SK-N-SH (cell line): ENCODE data around the gene ZNF280C. TPM values are rescaled to one million over a fixed set of nuclear protein-coding genes. Genes with fewer than 3 reads are reported as not detected.

Experiments
- CTCF ChIA-PET: fragments of 300-600, 350-600 bp; formaldehyde crosslinking; extraction: SDS; loops from one replicate; lab custom pipeline; 2021; lab: Yijun Ruan, JAX
- POLR2A ChIA-PET: fragments of 350-600 bp; sonication (Branson Sonifier 250); formaldehyde crosslinking; extraction: SDS; loops from one replicate; lab custom pipeline; 2020; ENCODE audit warnings: antibody characterized with exemption, inconsistent platforms; lab: Yijun Ruan, JAX
- DNase-seq: peaks from one replicate; pipeline ENCODE4 v3.0.0; 2012
- H2AFZ ChIP-seq: fragments of 200-600 bp; sonication (generic); 2 replicates; pipeline ENCODE4 v1.8.1; 2016; ENCODE audit warnings: antibody characterized with exemption, mild to moderate bottlenecking, low read depth
- H3F3A ChIP-seq: fragments of 200-600 bp; sonication (generic); replicated peaks from 2 replicates; pipeline ENCODE3; 2016; ENCODE audit warnings: antibody characterized with exemption, mild to moderate bottlenecking; ENCODE audit not compliant: insufficient read depth
- H3K27ac ChIP-seq, 2 experiments: fragments of 200-500 bp in 1 of 2; fragments of 200-600 bp in 1 of 2; sonication (Bioruptor generic) in 1 of 2; sonication (generic), shearing (Covaris generic) in 1 of 2; 2 replicates each; pipeline versions ENCODE4 v1.5.1 to v1.6.1; 2014 to 2016; ENCODE audit warnings: low read depth in 2 of 2, inconsistent platforms in 1 of 2, low read length in 1 of 2, mild to moderate bottlenecking in 1 of 2, mixed read lengths in 1 of 2
- H3K27me3 ChIP-seq: fragments of 200-600 bp; sonication (generic), shearing (Covaris generic); 2 replicates; pipeline ENCODE4 v1.6.1; 2016; ENCODE audit warnings: mixed run types; ENCODE audit not compliant: insufficient read depth
- H3K36me3 ChIP-seq, 2 experiments: fragments of 200-500 bp in 1 of 2; fragments of 200-600 bp in 1 of 2; sonication (Bioruptor generic) in 1 of 2; sonication (generic) in 1 of 2; replicated peaks in 1 of 2; 2 replicates each; pipeline versions ENCODE3 to v1.5.1; 2014 to 2016; ENCODE audit warnings: low read length in 1 of 2, mild to moderate bottlenecking in 1 of 2; ENCODE audit not compliant: insufficient read depth in 2 of 2, control insufficient read depth in 1 of 2
- H3K4me1 ChIP-seq, 2 experiments: fragments of 200-500 bp in 1 of 2; fragments of 200-600 bp in 1 of 2; sonication (Bioruptor generic) in 1 of 2; sonication (generic), shearing (Covaris generic) in 1 of 2; 2 replicates each; pipeline versions ENCODE4 v1.5.1 to v1.6.1; 2014 to 2016; ENCODE audit warnings: low read depth in 1 of 2, low read length in 1 of 2, mixed run types in 1 of 2; ENCODE audit not compliant: insufficient read depth in 2 of 2, control insufficient read depth in 1 of 2
- H3K4me2 ChIP-seq: fragments of 200-600 bp; sonication (generic), shearing (Covaris generic); 2 replicates; pipeline ENCODE4 v1.6.1; 2017; ENCODE audit warnings: mixed run types
- H3K4me3 ChIP-seq, 2 experiments: fragments of 200-500 bp in 1 of 2; fragments of 200-600 bp in 1 of 2; sonication (Bioruptor generic) in 1 of 2; sonication (generic), shearing (Covaris generic) in 1 of 2; 2 replicates each; pipeline versions ENCODE4 v1.5.1 to v1.8.1; 2014 to 2016; ENCODE audit warnings: low read depth in 2 of 2, inconsistent platforms in 1 of 2, low read length in 1 of 2, mild to moderate bottlenecking in 1 of 2, mixed read lengths in 1 of 2, moderate library complexity in 1 of 2
- H3K79me2 ChIP-seq: fragments of 200-600 bp; sonication (generic); 2 replicates; pipeline ENCODE4 v1.8.1; 2017; ENCODE audit warnings: mild to moderate bottlenecking; ENCODE audit not compliant: insufficient read depth
- H3K9ac ChIP-seq: fragments of 200-600 bp; sonication (generic); 2 replicates; pipeline ENCODE4 v1.6.1; 2017; ENCODE audit warnings: mixed run types
- H3K9me2 ChIP-seq: fragments of 200-600 bp; sonication (generic); 2 replicates; pipeline ENCODE4 v1.6.1; 2017; ENCODE audit warnings: mixed run types
- H3K9me3 ChIP-seq: fragments of 200-600 bp; sonication (generic); 2 replicates; pipeline ENCODE4 v1.6.1; 2017; ENCODE audit warnings: mixed run types, mild to moderate bottlenecking, moderate library complexity
- H4K20me1 ChIP-seq: fragments of 200-600 bp; sonication (generic); 2 replicates; pipeline ENCODE4 v1.6.1; 2017; ENCODE audit warnings: mild to moderate bottlenecking, mixed run types; ENCODE audit not compliant: insufficient read depth
- CTCF ChIP-seq: fragments of 200-600 bp; sonication (generic); IDR thresholded peaks from 2 replicates; pipeline ENCODE4 v1.6.1; 2017; ENCODE audit warnings: antibody characterized with exemption, mild to moderate bottlenecking, moderate library complexity
- ELF1 ChIP-seq: IDR thresholded peaks from 2 replicates; pipeline ENCODE4 v1.4.0; 2012
- EZH2phosphoT487 ChIP-seq: fragments of 200-600 bp; sonication (generic); IDR thresholded peaks from 2 replicates; pipeline ENCODE4 v1.6.1; 2017; ENCODE audit warnings: low read depth, mixed run types, mild to moderate bottlenecking, antibody characterized with exemption, moderate library complexity, borderline replicate concordance
- FOXJ3 ChIP-seq: sonication (generic); formaldehyde crosslinking; IDR thresholded peaks from 2 replicates; pipeline ENCODE4 v1.5.1; 2020; ENCODE audit warnings: mild to moderate bottlenecking, missing genetic modification reagents
- FOXM1 ChIP-seq: IDR thresholded peaks from 2 replicates; pipeline ENCODE4 v1.4.0; 2012; ENCODE audit warnings: low read depth, mild to moderate bottlenecking
- JUND ChIP-seq: IDR thresholded peaks from 2 replicates; pipeline ENCODE4 v1.4.0; 2012
- MAX ChIP-seq: IDR thresholded peaks from 2 replicates; pipeline ENCODE4 v1.4.0; 2012; ENCODE audit warnings: low read depth
- MXI1 ChIP-seq: IDR thresholded peaks from 2 replicates; pipeline ENCODE4 v1.6.1; 2012; ENCODE audit warnings: mild to moderate bottlenecking, low read depth, low read length, improper control_type of control experiment
- POLR2AphosphoS5 ChIP-seq: IDR thresholded peaks from 2 replicates; pipeline ENCODE4 v1.6.1; 2012; ENCODE audit warnings: low read depth, low read length
- RAD21 ChIP-seq: IDR thresholded peaks from 2 replicates; pipeline ENCODE4 v1.6.1; 2012; ENCODE audit warnings: mild to moderate bottlenecking, low read length
- RCOR1 ChIP-seq: fragments of 150-350 bp; IDR thresholded peaks from 2 replicates; pipeline ENCODE4 v1.6.1; 2017; ENCODE audit warnings: antibody characterized with exemption, low read length
- REST ChIP-seq: IDR thresholded peaks from 2 replicates; pipeline ENCODE4 v1.6.1; 2012; ENCODE audit warnings: mild to moderate bottlenecking, low read depth, low read length, moderate library complexity
- RFX5 ChIP-seq: IDR thresholded peaks from 2 replicates; pipeline ENCODE4 v1.6.1; 2012; ENCODE audit warnings: mild to moderate bottlenecking, improper control_type of control experiment, low read length
- RXRA ChIP-seq: IDR thresholded peaks from 2 replicates; pipeline ENCODE4 v1.4.0; 2012; ENCODE audit warnings: low read depth, mild to moderate bottlenecking, borderline replicate concordance
- SIN3A ChIP-seq: IDR thresholded peaks from 2 replicates; pipeline ENCODE4 v1.6.1; 2012; ENCODE audit warnings: low read depth, mild to moderate bottlenecking, low read length, moderate library complexity, borderline replicate concordance
- TEAD4 ChIP-seq: IDR thresholded peaks from 2 replicates; pipeline ENCODE4 v1.4.0; 2012; ENCODE audit warnings: mild to moderate bottlenecking, borderline replicate concordance; ENCODE audit not compliant: insufficient read depth
- USF1 ChIP-seq: IDR thresholded peaks from 2 replicates; pipeline ENCODE4 v1.4.0; 2012; ENCODE audit warnings: low read depth, borderline replicate concordance
- USF2 ChIP-seq: fragments of 150-350 bp; IDR thresholded peaks from 2 replicates; pipeline ENCODE4 v1.6.1; 2017; ENCODE audit warnings: antibody characterized with exemption, low read length, low read depth, borderline replicate concordance
- WGBS: methylation state at CpG from one replicate; pipeline ENCODE4 v1.1.6; 2017; ENCODE audit warnings: low lambda C conversion rate; 5-methylcytosine and 5-hydroxymethylcytosine counted together
- polyA plus RNA-seq, 3 experiments: library from polyadenylated mRNA; depleted of rRNA; stranded (reverse); fragments of >200 nt; gene quantifications; 2 replicates each; pipeline ENCODE4 v1.2.3, GENCODE V29; 2012

ZNF280C gene
- polyA plus RNA-seq, 1 of the 3 experiments (the other 2 are of a cell fraction), result 2.7 TPM

- Histone ChIP-seq H3K4me3 (no peak overlapping the region), H4K20me1 (no peaks in the 10 kb centered on the region), H3K9ac (no peak overlapping the region), H3K27ac (no peak overlapping the region), H2AFZ (no peak overlapping the region), H3K4me2 (no peak overlapping the region), H3K9me3 (no peaks in the 10 kb centered on the region)
- DNase-seq, result no peak
- whole genome bisulfite sequencing, result 64% methylated on average over 2 of the region's 2 CpGs
- CTCF ChIA-PET, result interaction anchor here (1.0 kb wide), 1 partner anchor 45 kb away, joined by 4 read pairs; no protein-coding TSS in a partner anchor
- no peak for TF ChIP-seq ELF1
- no peak for TF ChIP-seq RXRA
- no peak for TF ChIP-seq SIN3A
- no peak for TF ChIP-seq USF1
- no peak for TF ChIP-seq FOXM1
- no peak for TF ChIP-seq USF2
- TF ChIP-seq POLR2AphosphoS5, result no peak
- no peak for TF ChIP-seq TEAD4
- no peak for TF ChIP-seq CTCF
- no peak for TF ChIP-seq RFX5
- TF ChIP-seq EZH2phosphoT487, result no peak
- TF ChIP-seq, all 33 proteins: peak for 0
- Histone ChIP-seq H3K4me1 (no peaks in the 10 kb centered on the region; a peak in 1 of 4 replicates), H3K79me2 (no peaks in the 10 kb centered on the region), H3K27me3 (no peaks in the 10 kb centered on the region; the same call in 1 of the 2 replicates), H3K36me3 (no peaks in the 10 kb centered on the region), H3F3A (no peaks in the 10 kb centered on the region), H3K9me2 (no peaks in the 10 kb centered on the region)
- POLR2A ChIA-PET, result no interaction called here
These were observed 17.0 kb upstream of the ZNF280C start for GRCh38 chrX:130285710-130286109.

- Histone ChIP-seq H3K4me2 (no peak overlapping the region), H3K27me3 (no peaks in the 10 kb centered on the region; the same call in 1 of the 2 replicates), H3K4me3 (no peak overlapping the region), H3F3A (no peaks in the 10 kb centered on the region), H3K9me2 (no peaks in the 10 kb centered on the region), H3K27ac (no peak overlapping the region), H2AFZ (no peak overlapping the region), H4K20me1 (no peaks in the 10 kb centered on the region), H3K4me1 (no peaks in the 10 kb centered on the region; a peak in 1 of 4 replicates), H3K36me3 (no peaks in the 10 kb centered on the region), H3K9me3 (no peaks in the 10 kb centered on the region), H3K79me2 (no peaks in the 10 kb centered on the region), H3K9ac (no peak overlapping the region)
- DNase-seq, result peak; percentile 15
- 20% methylated on average over 3 of the region's 3 CpGs for WGBS
- ChIA-PET CTCF (interaction anchor here (0.6 to 1.0 kb wide), 2 partner anchors 21 to 45 kb away, joined by 3 to 4 read pairs; no protein-coding TSS in a partner anchor), POLR2A (interaction anchor here (0.9 kb wide), 1 partner anchor 16 kb away, joined by 3 read pairs; no protein-coding TSS in a partner anchor)
- TF ChIP-seq REST (no peak), FOXJ3 (no peak), JUND (no peak), MXI1 (no peak), FOXM1 (no peak), MAX (no peak), TEAD4 (no peak), RCOR1 (no peak), SIN3A (no peak), RAD21 (no peak)
These were observed 16.4 kb upstream of the ZNF280C start for GRCh38 chrX:130285069-130285620.
